Mammary epithelial cell (primary cell): ENCODE results near the gene COX14.
"Not testable (repeated sequence)": the region's sequence is repeated elsewhere in the genome, so short reads cannot be mapped to it uniquely, and the experiment has no call there.

Experiments used
- CTCF ChIP-seq, 2 donors: IDR thresholded peaks in 1 of 2; conservative IDR thresholded peaks in 1 of 2; 2 replicates each; pipeline ENCODE4 v1.5.1; 2011 to 2012; ENCODE audit warnings: inconsistent platforms in 2 of 2, low read length in 2 of 2, mild to moderate bottlenecking in 2 of 2, control low read depth in 1 of 2, low read depth in 1 of 2; ENCODE audit not compliant: insufficient read depth in 1 of 2; ENCODE audit errors: extremely low read depth in 1 of 2
- EZH2 ChIP-seq: IDR thresholded peaks from 2 replicates; pipeline ENCODE4 v1.6.1; 2012; ENCODE audit warnings: low read length, inconsistent platforms, borderline replicate concordance

- TF ChIP-seq CTCF (conservative IDR thresholded peaks at IDR 0.05 in 1 of 2, IDR thresholded peaks at IDR 0.05 in 1 of 2; ENCODE audit: extremely low read depth in 1 of 2, insufficient read depth in 1 of 2, low read depth in 1 of 2, low read length in 2 of 2); EZH2: not testable (repeated sequence)
Measured at GRCh38 chr12:50084409-50084774, 27.6 kb upstream of the COX14 start.
